ENCODE results near the gene GMEB2.
"Not testable (repeated sequence)": the region's sequence is repeated elsewhere in the genome, so short reads cannot be mapped to it uniquely, and the experiment has no call there.

The GMEB2 gene

GRCh38 chr20:63612276-63612931, 14.5 kb downstream of the GMEB2 start:
- no peak for DNase-seq (ENCODE audit: low spot score)

GRCh38 chr20:63611646-63612045, 15.3 kb downstream of the GMEB2 start:
- no peak for DNase-seq (ENCODE audit: low spot score)

GRCh38 chr20:63610581-63611435, 16.1 kb downstream of the GMEB2 start:
- no peak for DNase-seq (ENCODE audit: low spot score)

- no peak for DNase-seq (ENCODE audit: low spot score)
Observed at GRCh38 chr20:63606686-63607085, 20.2 kb downstream of the GMEB2 start.

- no peak for DNase-seq (ENCODE audit: low spot score)
Observed at GRCh38 chr20:63602321-63602720, 24.6 kb downstream of the GMEB2 start.

- DNase-seq (ENCODE audit: low spot score): not testable (repeated sequence)
Observed at GRCh38 chr20:63601679-63602078, 25.2 kb downstream of the GMEB2 start.

- DNase-seq (ENCODE audit: low spot score): no peak
Observed at GRCh38 chr20:63599396-63600050, 27.4 kb downstream of the GMEB2 start.

GRCh38 chr20:63598479-63599395, 28.2 kb downstream of the GMEB2 start:
- no peak for DNase-seq (ENCODE audit: low spot score)

GRCh38 chr20:63597651-63598478, 29.0 kb downstream of the GMEB2 start:
- DNase-seq (ENCODE audit: low spot score): no peak

- no peak for DNase-seq (ENCODE audit: low spot score)
Observed at GRCh38 chr20:63596423-63596822, 30.5 kb downstream of the GMEB2 start.

- no peak for DNase-seq (ENCODE audit: low spot score)
Observed at GRCh38 chr20:63595416-63596127, 31.3 kb downstream of the GMEB2 start.

- DNase-seq (ENCODE audit: low spot score): peak; percentile 91
Observed at GRCh38 chr20:63594043-63594561, 32.8 kb downstream of the GMEB2 start.

- DNase-seq (ENCODE audit: low spot score): no peak
Observed at GRCh38 chr20:63592661-63593060, 34.2 kb downstream of the GMEB2 start.

- DNase-seq (ENCODE audit: low spot score): no peak
Observed at GRCh38 chr20:63591786-63592355, 35.0 kb downstream of the GMEB2 start.

- DNase-seq (ENCODE audit: low spot score): no peak
Observed at GRCh38 chr20:63591147-63591533, 35.8 kb downstream of the GMEB2 start.

- no peak for DNase-seq (ENCODE audit: low spot score)
Observed at GRCh38 chr20:63590218-63591146, 36.4 kb downstream of the GMEB2 start.

- no peak for DNase-seq (ENCODE audit: low spot score)
Observed at GRCh38 chr20:63589261-63590217, 37.4 kb downstream of the GMEB2 start.
